H9 (cell line): ENCODE measurements around the gene SEC61A2. TPM values are rescaled to one million over a fixed set of nuclear protein-coding genes. Genes with fewer than 3 reads are reported as not detected.
A peak's percentile ranks its signal among the peaks of the same experiment; 100 is the strongest.

ENCODE experiments used
- DNase-seq: peaks from one replicate; pipeline ENCODE4 v3.0.0-alpha.2; 2017
- H2AFZ ChIP-seq: one replicate; pipeline ENCODE4 v1.6.1; 2013; ENCODE audit warnings: mild to moderate bottlenecking, low read length, control low read depth, moderate library complexity
- H2AK5ac ChIP-seq: 2 replicates; pipeline ENCODE4 v1.6.1; 2013; ENCODE audit warnings: low read length, control low read depth, mixed read lengths; ENCODE audit not compliant: insufficient read length
- H2BK120ac ChIP-seq: one replicate; pipeline ENCODE4 v1.6.1; 2013; ENCODE audit warnings: low read depth, mild to moderate bottlenecking, low read length, control low read depth, inconsistent platforms; ENCODE audit not compliant: poor library complexity, severe bottlenecking
- H2BK12ac ChIP-seq: 2 replicates; pipeline ENCODE4 v1.6.1; 2013; ENCODE audit warnings: low read length, control low read depth, mixed read lengths, low read depth; ENCODE audit not compliant: insufficient read length
- H2BK15ac ChIP-seq: 2 replicates; pipeline ENCODE4 v1.6.1; 2013; ENCODE audit warnings: low read depth, low read length, control low read depth
- H2BK20ac ChIP-seq: one replicate; pipeline ENCODE4 v1.6.1; 2013; ENCODE audit warnings: low read depth, mild to moderate bottlenecking, low read length, control low read depth, inconsistent platforms; ENCODE audit not compliant: poor library complexity, severe bottlenecking
- H2BK5ac ChIP-seq: 2 replicates; pipeline ENCODE4 v1.6.1; 2013; ENCODE audit warnings: low read length, control low read depth, mixed read lengths; ENCODE audit not compliant: insufficient read length
- H3K14ac ChIP-seq: 2 replicates; pipeline ENCODE4 v1.6.1; 2013; ENCODE audit warnings: low read length, control low read depth; ENCODE audit not compliant: insufficient read depth
- H3K18ac ChIP-seq: 2 replicates; pipeline ENCODE4 v1.6.1; 2013; ENCODE audit warnings: low read depth, mild to moderate bottlenecking, mixed read lengths, low read length, control low read depth; ENCODE audit not compliant: insufficient read length
- H3K23ac ChIP-seq: 2 replicates; pipeline ENCODE4 v1.6.1; 2013; ENCODE audit warnings: low read length, control low read depth, mixed read lengths, low read depth; ENCODE audit not compliant: insufficient read length
- H3K23me2 ChIP-seq: 2 replicates; pipeline ENCODE4 v1.6.1; 2013; ENCODE audit warnings: low read depth, mild to moderate bottlenecking, mixed read lengths, low read length, control low read depth; ENCODE audit not compliant: insufficient read length, poor library complexity, severe bottlenecking
- H3K27ac ChIP-seq: 2 replicates; pipeline ENCODE4 v1.5.1; 2013; ENCODE audit warnings: low read length, control low read depth, mixed read lengths, low read depth; ENCODE audit not compliant: insufficient read length
- H3K27me3 ChIP-seq: 2 replicates; pipeline ENCODE4 v1.6.1; 2013; ENCODE audit warnings: low read length, control low read depth, inconsistent platforms; ENCODE audit not compliant: insufficient read depth
- H3K4ac ChIP-seq: 2 replicates; pipeline ENCODE4 v1.6.1; 2013; ENCODE audit warnings: low read depth, mild to moderate bottlenecking, control low read depth, inconsistent platforms, low read length, moderate library complexity
- H3K4me1 ChIP-seq: 2 replicates; pipeline ENCODE4 v1.6.1; 2013; ENCODE audit warnings: low read length, control low read depth, inconsistent platforms; ENCODE audit not compliant: insufficient read depth
- H3K4me2 ChIP-seq: 2 replicates; pipeline ENCODE4 v1.6.1; 2013; ENCODE audit warnings: low read length, control low read depth, mixed read lengths; ENCODE audit not compliant: insufficient read length, insufficient read depth
- H3K56ac ChIP-seq: 2 replicates; pipeline ENCODE4 v1.6.1; 2013; ENCODE audit warnings: low read depth, mild to moderate bottlenecking, mixed read lengths, low read length, control low read depth; ENCODE audit not compliant: insufficient read length
- H3K79me1 ChIP-seq: 2 replicates; pipeline ENCODE4 v1.6.1; 2013; ENCODE audit warnings: low read depth, mild to moderate bottlenecking, moderate library complexity, low read length, control low read depth, inconsistent platforms; ENCODE audit not compliant: insufficient read depth, poor library complexity, severe bottlenecking
- H3K79me2 ChIP-seq: 2 replicates; pipeline ENCODE4 v1.6.1; 2013; ENCODE audit warnings: low read length, control low read depth, inconsistent platforms; ENCODE audit not compliant: insufficient read depth
- H3K9ac ChIP-seq: 2 replicates; pipeline ENCODE4 v1.6.1; 2013; ENCODE audit warnings: low read length, control low read depth, mixed read lengths; ENCODE audit not compliant: insufficient read length; ENCODE audit errors: extremely low read depth
- H3K9me3 ChIP-seq: one replicate; pipeline ENCODE4 v1.6.1; 2013; ENCODE audit warnings: low read depth, low read length, inconsistent platforms; ENCODE audit not compliant: control insufficient read depth
- H3T11ph ChIP-seq: one replicate; pipeline ENCODE4 v1.6.1; 2013; ENCODE audit warnings: mild to moderate bottlenecking, low read length, control low read depth, inconsistent platforms
- H4K20me1 ChIP-seq: one replicate; pipeline ENCODE4 v1.6.1; 2013; ENCODE audit not compliant: control insufficient read depth, insufficient read length, insufficient read depth
- H4K5ac ChIP-seq: 2 replicates; pipeline ENCODE4 v1.6.1; 2013; ENCODE audit warnings: low read depth, mild to moderate bottlenecking, mixed read lengths, low read length, control low read depth; ENCODE audit not compliant: insufficient read length
- H4K8ac ChIP-seq: replicated peaks from 2 replicates; pipeline ENCODE4 v1.6.1; 2013; ENCODE audit warnings: low read length, control low read depth, mixed read lengths, low read depth; ENCODE audit not compliant: insufficient read length
- H4K91ac ChIP-seq: 2 replicates; pipeline ENCODE4 v1.6.1; 2013; ENCODE audit warnings: low read depth, mild to moderate bottlenecking, moderate library complexity, mixed read lengths, low read length, control low read depth; ENCODE audit not compliant: insufficient read length
- H3K27ac Mint-ChIP-seq, 3 experiments: 2 replicates in 2 of 3; 3 replicates in 1 of 3; pipeline ENCODE4 v1.8.0; 2020 to 2021; ENCODE audit warnings: mixed read lengths in 3 of 3, mild to moderate bottlenecking in 1 of 3, moderate library complexity in 1 of 3
- H3K27me3 Mint-ChIP-seq: 2 replicates; pipeline ENCODE4 v1.8.0; 2021; ENCODE audit warnings: low read depth, mild to moderate bottlenecking, moderate library complexity, mixed read lengths
- H3K36me3 Mint-ChIP-seq, 3 experiments: 2 replicates in 2 of 3; 3 replicates in 1 of 3; pipeline ENCODE4 v1.8.0; 2020 to 2021; ENCODE audit warnings: low read depth in 3 of 3, mixed read lengths in 3 of 3; ENCODE audit not compliant: insufficient read depth in 1 of 3
- H3K4me1 Mint-ChIP-seq, 2 experiments: 2 replicates each; pipeline ENCODE4 v1.8.0; 2020; ENCODE audit warnings: mixed read lengths in 2 of 2
- H3K4me3 Mint-ChIP-seq, 2 experiments: 2 replicates in 1 of 2; 3 replicates in 1 of 2; pipeline ENCODE4 v1.8.0; 2020 to 2021; ENCODE audit warnings: mild to moderate bottlenecking in 2 of 2, mixed read lengths in 2 of 2, moderate library complexity in 1 of 2
- H3K9me3 Mint-ChIP-seq, 2 experiments: 2 replicates in 1 of 2; 3 replicates in 1 of 2; pipeline ENCODE4 v1.8.0; 2020; ENCODE audit warnings: mild to moderate bottlenecking in 2 of 2, mixed read lengths in 2 of 2, moderate library complexity in 1 of 2
- CTCF ChIP-seq: fragments of 200-600 bp; sonication (generic); conservative IDR thresholded peaks from 3 replicates; pipeline ENCODE4 v1.8.0; 2021; ENCODE audit warnings: antibody characterized with exemption, mild to moderate bottlenecking
- WGBS: extraction: QIAGEN DNeasy Blood & Tissue Kit; methylation state at CpG from one replicate; pipeline ENCODE4 v1.1.7; 2013; ENCODE audit warnings: missing lambda C conversion rate, low lambda C conversion rate, mixed read lengths; ENCODE audit not compliant: insufficient read length; ENCODE audit errors: extremely low coverage; 5-methylcytosine and 5-hydroxymethylcytosine counted together
- total RNA-seq: library from RNA; stranded (reverse); gene quantifications from 2 replicates; pipeline ENCODE4 v1.2.1, GENCODE V29; 2021

Gene SEC61A2
- total RNA-seq, 1 experiment from 2014 or later: 13.9 TPM

DNA sequence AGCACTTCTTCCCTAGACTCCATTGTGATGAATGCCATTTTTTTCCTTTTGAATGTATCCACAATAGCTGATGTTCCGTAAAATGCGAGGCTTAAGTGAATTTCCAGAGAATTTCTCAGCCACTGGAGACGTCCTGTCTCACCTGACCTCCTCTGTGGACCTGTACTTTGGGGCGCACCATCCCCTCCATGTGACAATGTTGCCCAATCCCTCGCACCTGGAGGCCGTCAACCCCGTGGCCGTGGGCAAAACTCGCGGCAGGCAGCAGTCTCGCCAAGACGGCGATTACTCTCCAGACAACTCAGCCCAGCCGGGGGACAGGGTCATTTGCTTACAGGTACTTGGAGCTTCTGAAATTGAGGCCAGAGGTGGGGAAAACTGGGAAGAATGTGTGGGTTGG is 40.6 kb upstream of the SEC61A2 start:
- H3K4me2 ChIP-seq: no peak overlapping the region

More for the DNA sequence above, 40.6 kb upstream of the SEC61A2 start:
- Histone ChIP-seq H2BK120ac (no peak overlapping the region), H2BK12ac (no peak overlapping the region), H2BK5ac (no peak overlapping the region), H4K8ac (no peak overlapping the region), H3K27ac (no peak overlapping the region), H3K23ac (no peak overlapping the region), H3K56ac (no peak overlapping the region), H3K14ac (no peak overlapping the region), H3T11ph (no peak overlapping the region), H2AK5ac (no peak overlapping the region), H4K20me1 (no peaks in the 10 kb centered on the region), H3K79me1 (no peaks in the 10 kb centered on the region), H2BK15ac (no peak overlapping the region), H3K9ac (no peak overlapping the region), H3K9me3 (no peaks in the 10 kb centered on the region), H3K18ac (no peak overlapping the region), H3K27me3 (no peaks in the 10 kb centered on the region), H2BK20ac (no peak overlapping the region), H3K4ac (no peak overlapping the region), H2AFZ (no peak overlapping the region), H3K4me1 (no peaks in the 10 kb centered on the region), H4K91ac (no peak overlapping the region), H3K79me2 (no peaks in the 10 kb centered on the region; the same call in 1 of the 2 replicates), H4K5ac (no peak overlapping the region), H3K23me2 (no peaks in the 10 kb centered on the region)
- no peak for DNase-seq
- H3K4me1 Mint-ChIP-seq: no peaks in the 10 kb centered on the region
- H3K4me3 Mint-ChIP-seq: no peak overlapping the region; a peak in 1 of 5 replicates
- peaks cover 47 to 85% (median 81%) of the 10 kb centered on the region in 3 experiments for H3K36me3 Mint-ChIP-seq
- H3K9me3 Mint-ChIP-seq: no peaks in the 10 kb centered on the region; a peak in 1 of 5 replicates
- TF ChIP-seq CTCF: no peak
- peak overlapping the region in 1 of 3 experiments; percentile 73; a peak in 2 of 7 replicates for H3K27ac Mint-ChIP-seq
- WGBS: no CpG with 5 or more reads among the region's 14 CpGs
- no peaks in the 10 kb centered on the region for H3K27me3 Mint-ChIP-seq
